GM23338 (cell line): ENCODE data around the gene IGFBP5. TPM values are rescaled to one million over a fixed set of nuclear protein-coding genes. Genes with fewer than 3 reads are reported as not detected.

Experiments
- ATAC-seq: fragments of 200-7000 bp; cut with Tn5 transposase; 3 replicates; pipeline ENCODE4 v1.9.1; 2020
- DNase-seq: peaks from one replicate; pipeline ENCODE4 v3.0.0-alpha.2; 2015; ENCODE audit warnings: low spot score
- H2AFZ ChIP-seq: fragments of 200-600 bp; sonication (generic); 2 replicates; pipeline ENCODE4 v1.8.0; 2016; ENCODE audit warnings: antibody characterized with exemption, mild to moderate bottlenecking, moderate library complexity
- H3F3A ChIP-seq: fragments of 200-600 bp; sonication (generic); replicated peaks from 2 replicates; pipeline ENCODE4 v1.8.0; 2017; ENCODE audit warnings: antibody characterized with exemption, mixed run types, low read depth
- H3K27ac ChIP-seq: fragments of 200-600 bp; sonication (generic); 2 replicates; pipeline ENCODE4 v1.6.1; 2016; ENCODE audit warnings: low read depth
- H3K27me3 ChIP-seq: fragments of 200-600 bp; sonication (generic); 2 replicates; pipeline ENCODE4 v1.8.0; 2016; ENCODE audit warnings: mild to moderate bottlenecking, mixed run types, moderate library complexity; ENCODE audit not compliant: insufficient read depth
- H3K36me3 ChIP-seq: fragments of 200-600 bp; sonication (generic); 2 replicates; pipeline ENCODE4 v1.8.0; 2016; ENCODE audit warnings: mild to moderate bottlenecking; ENCODE audit not compliant: insufficient read depth
- H3K4me1 ChIP-seq: fragments of 200-600 bp; sonication (generic); 2 replicates; pipeline ENCODE4 v1.8.0; 2016; ENCODE audit warnings: mild to moderate bottlenecking, moderate library complexity; ENCODE audit not compliant: insufficient read depth
- H3K4me2 ChIP-seq: fragments of 200-600 bp; sonication (generic); 2 replicates; pipeline ENCODE4 v1.7.1; 2017; ENCODE audit warnings: mixed run types
- H3K4me3 ChIP-seq: fragments of 200-600 bp; sonication (generic); 2 replicates; pipeline ENCODE4 v1.6.1; 2016; ENCODE audit warnings: mixed run types
- H3K79me2 ChIP-seq: fragments of 200-600 bp; sonication (generic); replicated peaks from 2 replicates; pipeline ENCODE4 v1.8.0; 2017; ENCODE audit warnings: mild to moderate bottlenecking; ENCODE audit not compliant: insufficient read depth
- H3K9me2 ChIP-seq: fragments of 200-600 bp; sonication (generic); 2 replicates; pipeline ENCODE4 v1.8.0; 2017; ENCODE audit not compliant: insufficient read depth
- H4K20me1 ChIP-seq: fragments of 200-600 bp; sonication (generic); replicated peaks from 2 replicates; pipeline ENCODE4 v1.8.0; 2017; ENCODE audit warnings: mild to moderate bottlenecking; ENCODE audit not compliant: insufficient read depth
- H3K27ac Mint-ChIP-seq: 2 replicates; pipeline ENCODE4 v1.8.0; 2020; ENCODE audit warnings: inconsistent platforms, mild to moderate bottlenecking, moderate library complexity, mixed read lengths
- H3K27me3 Mint-ChIP-seq: 3 replicates; pipeline ENCODE4 v1.8.0; 2022; ENCODE audit warnings: low read depth, mild to moderate bottlenecking, moderate library complexity, mixed read lengths, inconsistent platforms; ENCODE audit not compliant: insufficient read depth, poor library complexity
- H3K36me3 Mint-ChIP-seq: 3 replicates; pipeline ENCODE4 v1.8.0; 2021; ENCODE audit warnings: low read depth, mild to moderate bottlenecking, inconsistent platforms, moderate library complexity, mixed read lengths
- H3K4me1 Mint-ChIP-seq: 3 replicates; pipeline ENCODE4 v1.8.0; 2020; ENCODE audit warnings: mild to moderate bottlenecking, inconsistent platforms, mixed read lengths
- H3K4me3 Mint-ChIP-seq: 3 replicates; pipeline ENCODE4 v1.8.0; 2021; ENCODE audit warnings: moderate library complexity, mild to moderate bottlenecking, inconsistent platforms, mixed read lengths
- H3K9me3 Mint-ChIP-seq: 3 replicates; pipeline ENCODE4 v1.8.0; 2020; ENCODE audit warnings: moderate library complexity, mild to moderate bottlenecking, inconsistent platforms, mixed read lengths
- CREB1 ChIP-seq: fragments of 250-450 bp; sonication (Bioruptor Pico); IDR thresholded peaks from 2 replicates; pipeline ENCODE4 v1.5.0; 2020; ENCODE audit warnings: low read depth, mild to moderate bottlenecking, moderate library complexity
- JUNB ChIP-seq: IDR thresholded peaks from one replicate; pipeline ENCODE4 v1.6.1; 2016; ENCODE audit warnings: antibody characterized with exemption; ENCODE audit not compliant: unreplicated experiment
- NANOG ChIP-seq: IDR thresholded peaks from 2 replicates; pipeline ENCODE4 v1.6.1; 2016; ENCODE audit warnings: antibody characterized with exemption, borderline replicate concordance
- REST ChIP-seq: IDR thresholded peaks from one replicate; pipeline ENCODE4 v1.6.1; 2018; ENCODE audit warnings: antibody characterized with exemption; ENCODE audit not compliant: unreplicated experiment
- ZNF331 ChIP-seq: fragments of 250-450 bp; sonication (Bioruptor Pico); IDR thresholded peaks from 2 replicates; pipeline ENCODE4 v1.5.0; 2020; ENCODE audit warnings: low read depth, mild to moderate bottlenecking, moderate library complexity
- ZNF462 ChIP-seq: fragments of 250-450 bp; sonication (Bioruptor Pico); IDR thresholded peaks from 2 replicates; pipeline ENCODE4 v1.5.0; 2020; ENCODE audit warnings: mild to moderate bottlenecking, moderate library complexity
- polyA plus RNA-seq: library from polyadenylated mRNA; unstranded; fragments of >200 nt; fragmentation: Nextera tagmentation; extraction: Ambion mirVana; gene quantifications from 2 replicates; pipeline ENCODE4 v1.2.1, GENCODE V29; 2016
- total RNA-seq: library from RNA; depleted of rRNA; stranded (reverse); fragments of >200 nt; shearing (Covaris generic); gene quantifications from 2 replicates; pipeline ENCODE4 v1.2.3, GENCODE V29; 2014

IGFBP5 gene
- total and polyA plus RNA-seq, 2 experiments from 2014 or later = 0.70 to 2.5 TPM

- TF ChIP-seq ZNF462 (CRISPR knock-in tag) = no peak
These were observed 36.1 kb upstream of the IGFBP5 start (continued) for GRCh38 chr2:216731465-216731864.

- Histone ChIP-seq H3K27ac (no peak overlapping the region), H3F3A (no peaks in the 10 kb centered on the region), H3K9me2 (0 out of 2 replicates have a peak, but pooled peaks cover 6% of the 10 kb centered on the region), H3K79me2 (no peaks in the 10 kb centered on the region), H4K20me1 (0 out of 2 replicates have a peak, but pooled peaks cover 3% of the 10 kb centered on the region), H3K36me3 (no peaks in the 10 kb centered on the region), H3K27me3 (no peaks in the 10 kb centered on the region), H3K4me1 (no peaks in the 10 kb centered on the region), H3K4me3 (no peak overlapping the region), H3K4me2 (no peak overlapping the region), H2AFZ (no peak overlapping the region)
- no peaks in the 10 kb centered on the region for H3K4me1 Mint-ChIP-seq
- ATAC-seq = no peak
- H3K9me3 Mint-ChIP-seq = no peaks in the 10 kb centered on the region
- no peaks in the 10 kb centered on the region for H3K36me3 Mint-ChIP-seq
- no peak overlapping the region for H3K27ac Mint-ChIP-seq
- no peak for DNase-seq
- no peak overlapping the region for H3K4me3 Mint-ChIP-seq
- TF ChIP-seq JUNB = no peak
- H3K27me3 Mint-ChIP-seq = peaks cover 2% of the 10 kb centered on the region
These were observed 35.5 kb upstream of the IGFBP5 start for GRCh38 chr2:216730871-216731270.

- no peak overlapping the region for H3K4me3 Mint-ChIP-seq
- ATAC-seq (no peak), DNase-seq (no peak)
- no peak overlapping the region for H3K27ac ChIP-seq
- H4K20me1 ChIP-seq = 0 out of 2 replicates have a peak, but pooled peaks cover 3% of the 10 kb centered on the region
- no peaks in the 10 kb centered on the region for H3K4me1 Mint-ChIP-seq
- no peaks in the 10 kb centered on the region for H3K9me3 Mint-ChIP-seq
- H3K79me2 ChIP-seq = no peaks in the 10 kb centered on the region
- no peak overlapping the region for H3K4me3 ChIP-seq
- H3K4me1 ChIP-seq = no peaks in the 10 kb centered on the region
- H3K9me2 ChIP-seq = peaks cover 6% of the 10 kb centered on the region; the same call in 1 of the 2 replicates
- no peaks in the 10 kb centered on the region for H3K27me3 ChIP-seq
- H3K36me3 ChIP-seq = no peaks in the 10 kb centered on the region
- H3K27me3 Mint-ChIP-seq = peaks cover 4% of the 10 kb centered on the region
- H3K4me2 ChIP-seq = no peak overlapping the region
- no peaks in the 10 kb centered on the region for H3F3A ChIP-seq
- H2AFZ ChIP-seq = no peak overlapping the region
- H3K36me3 Mint-ChIP-seq = no peaks in the 10 kb centered on the region
- no peak overlapping the region for H3K27ac Mint-ChIP-seq
- TF ChIP-seq ZNF331 (CRISPR knock-in tag) (no peak), REST (no peak), JUNB (no peak), CREB1 (CRISPR knock-in tag) (no peak), NANOG (no peak)
These were observed 32.2 kb upstream of the IGFBP5 start for GRCh38 chr2:216727346-216728122.
